A172 (cell line): Measurements from ENCODE around the gene KRTAP27-1. TPM values are rescaled to one million over a fixed set of nuclear protein-coding genes. Genes with fewer than 3 reads are reported as not detected.

Source experiments
- DNase-seq: peaks from one replicate; pipeline ENCODE4 v3.0.0-alpha.2; 2015; ENCODE audit warnings: low spot score
- total RNA-seq: library from RNA; depleted of rRNA; stranded (reverse); fragments of >200 nt; shearing (Covaris generic); gene quantifications from 2 replicates; pipeline ENCODE4 v1.2.3, GENCODE V29; 2014; rRNA removed

KRTAP27-1 gene, protein sequence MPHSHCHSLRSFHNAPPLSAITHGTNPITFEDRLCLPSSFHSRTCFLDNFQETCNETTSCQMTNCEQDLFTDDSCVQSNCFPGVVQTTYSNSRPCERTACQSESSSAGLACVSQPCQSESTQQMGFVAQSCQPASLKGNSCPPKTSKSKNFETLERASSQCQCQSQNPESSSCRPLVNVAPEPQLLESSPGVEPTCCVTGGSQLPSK
- not detected in 2 replicates for total RNA-seq

DNA sequence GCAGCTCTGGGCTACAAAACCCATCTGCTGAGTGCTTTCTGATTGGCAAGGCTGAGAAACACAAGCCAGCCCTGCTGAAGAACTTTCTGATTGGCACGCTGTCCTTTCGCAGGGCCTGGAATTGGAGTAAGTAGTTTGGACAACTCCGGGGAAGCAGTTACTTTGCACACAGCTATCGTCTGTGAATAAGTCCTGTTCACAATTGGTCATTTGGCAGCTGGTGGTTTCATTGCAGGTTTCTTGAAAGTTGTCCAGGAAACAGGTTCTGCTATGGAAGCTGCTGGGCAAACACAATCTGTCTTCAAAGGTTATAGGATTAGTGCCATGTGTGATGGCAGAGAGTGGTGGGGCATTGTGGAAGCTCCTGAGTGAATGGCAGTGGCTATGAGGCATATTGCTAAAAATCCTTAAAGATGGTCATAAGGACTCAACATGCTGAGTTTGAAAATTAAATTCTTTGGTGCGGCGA lies at the start of gene KRTAP27-1:
TSS of gene KRTAP27-1 (minus strand) at position 419 of the 469 bp plus-strand sequence. CDS start at position 393, 26 bp downstream.
- DNase-seq, result no peak

DNA sequence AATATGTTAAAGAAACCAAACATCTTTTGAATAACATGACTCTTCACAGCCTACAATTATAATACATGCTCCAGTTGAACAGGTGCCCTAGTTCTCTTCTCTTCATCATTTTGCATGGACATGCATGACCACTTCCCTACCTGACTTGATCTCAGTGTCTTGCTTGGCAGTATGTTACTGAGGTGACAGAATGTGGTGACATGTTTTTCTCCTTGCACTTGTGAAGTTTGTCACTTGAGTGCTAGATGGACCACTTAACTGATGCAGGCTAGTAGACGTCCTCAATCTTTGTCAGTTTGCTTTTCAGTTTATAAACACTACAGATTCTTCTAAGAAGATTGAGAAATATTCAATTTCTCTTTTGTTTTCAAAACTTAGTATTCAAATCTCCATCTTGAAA lies 44.7 kb upstream of the KRTAP27-1 start:
- no peak for DNase-seq

DNA sequence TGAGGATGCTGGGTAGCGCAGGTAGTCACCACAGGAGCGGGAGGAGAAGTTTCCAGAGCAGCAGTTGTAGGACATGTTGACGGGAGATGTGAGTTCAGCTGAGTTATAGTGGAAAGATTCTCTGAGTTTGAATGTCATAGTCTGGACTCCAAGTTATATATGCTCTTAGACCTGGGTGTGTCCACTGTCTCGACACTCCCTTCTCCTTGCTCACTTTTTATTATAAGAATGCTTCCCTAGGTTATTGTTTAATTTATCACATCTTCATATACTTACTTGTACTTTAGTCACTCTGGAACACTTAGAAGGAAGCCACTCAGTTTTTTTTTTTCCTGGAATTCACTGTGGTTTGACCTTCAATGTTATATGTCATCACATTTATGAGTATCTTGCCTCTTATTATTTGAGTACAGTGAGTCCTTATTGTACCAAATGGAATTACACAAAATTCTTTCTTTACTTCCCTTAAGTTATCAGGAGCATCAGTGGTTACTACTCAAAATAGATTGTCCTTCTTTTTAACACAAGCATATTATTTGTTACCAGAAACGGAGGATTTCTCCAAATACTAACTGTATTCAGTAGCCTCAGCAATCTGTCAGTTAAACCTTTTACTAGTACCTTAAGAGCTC lies 34.8 kb upstream of the KRTAP27-1 start, which contains the start of gene KRTAP13-2:
TSS of gene KRTAP13-2 (minus strand) at position 133 of the 632 bp plus-strand sequence. CDS start at position 75, 58 bp downstream.
- DNase-seq, result no peak

DNA sequence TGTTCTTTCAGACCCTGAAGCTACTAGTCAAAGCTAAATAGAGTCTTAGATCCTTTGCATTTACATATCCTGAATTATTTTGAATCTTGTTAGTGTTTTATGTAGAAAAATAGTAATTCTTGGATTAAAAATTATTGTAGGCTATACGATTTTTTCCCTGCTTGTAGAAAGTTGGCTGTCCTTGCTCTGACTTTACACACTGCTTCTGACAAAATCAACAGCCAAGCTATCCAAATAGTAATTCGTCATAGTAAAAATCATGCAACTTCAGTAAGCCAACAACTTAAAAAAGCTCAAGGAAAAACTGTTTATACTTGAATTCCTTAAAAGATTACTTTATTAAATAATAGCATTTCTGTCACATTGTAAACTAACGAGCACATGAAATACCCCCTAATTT lies 18.4 kb upstream of the KRTAP27-1 start:
- no peak for DNase-seq

DNA sequence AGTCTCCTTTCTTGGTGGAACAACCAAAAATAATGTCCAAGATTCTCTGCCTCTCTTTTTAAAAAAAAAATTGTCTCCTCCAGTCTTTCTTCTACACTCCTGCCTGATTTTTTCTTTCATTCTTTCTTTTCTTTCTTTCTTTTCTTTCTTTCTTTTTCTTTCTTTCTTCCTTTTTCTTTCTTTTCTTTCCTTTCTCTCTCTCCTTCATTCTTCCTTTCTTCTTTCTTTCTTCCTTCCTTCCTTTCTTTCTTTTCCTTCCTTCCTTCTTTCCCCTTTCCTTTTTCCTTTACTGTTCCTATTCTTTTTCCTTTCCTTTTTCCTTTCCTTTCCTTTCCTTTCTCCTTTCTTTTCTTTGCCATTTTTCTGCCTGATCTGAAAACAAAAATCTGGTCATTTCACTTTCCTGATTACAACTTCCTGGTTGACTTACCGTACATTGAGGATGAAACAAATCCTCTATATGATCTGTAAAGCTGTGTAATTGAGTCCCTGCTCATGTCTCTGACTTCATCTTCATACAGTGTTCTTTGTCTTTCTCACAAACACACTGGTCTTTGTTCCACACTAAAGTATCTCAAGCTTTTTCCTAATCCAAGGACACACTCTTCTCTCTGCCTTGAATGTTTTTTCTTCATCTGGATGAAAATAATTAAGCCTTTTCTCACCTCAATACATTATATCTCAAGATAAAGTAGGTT lies 17.0 kb upstream of the KRTAP27-1 start:
- no peak for DNase-seq

DNA sequence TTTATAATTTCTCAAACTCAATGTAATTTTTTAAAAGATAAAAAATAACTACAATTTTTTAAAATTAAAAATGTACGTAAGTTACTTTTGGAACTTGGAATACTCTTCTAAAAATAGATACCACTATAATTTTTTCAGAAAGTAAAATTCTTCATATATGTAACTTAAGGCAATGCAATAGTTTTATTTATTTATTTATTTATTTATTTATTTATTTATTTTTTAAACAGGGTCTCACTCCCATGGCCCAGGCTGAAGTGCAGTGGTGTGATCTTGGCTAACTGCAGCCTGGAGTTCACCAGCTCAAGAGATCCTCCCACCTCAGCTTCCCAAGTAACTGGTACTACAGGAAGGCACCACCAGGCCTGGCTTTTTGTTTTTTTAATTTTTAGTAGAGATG lies 14.0 kb upstream of the KRTAP27-1 start:
- DNase-seq, result no peak

DNA sequence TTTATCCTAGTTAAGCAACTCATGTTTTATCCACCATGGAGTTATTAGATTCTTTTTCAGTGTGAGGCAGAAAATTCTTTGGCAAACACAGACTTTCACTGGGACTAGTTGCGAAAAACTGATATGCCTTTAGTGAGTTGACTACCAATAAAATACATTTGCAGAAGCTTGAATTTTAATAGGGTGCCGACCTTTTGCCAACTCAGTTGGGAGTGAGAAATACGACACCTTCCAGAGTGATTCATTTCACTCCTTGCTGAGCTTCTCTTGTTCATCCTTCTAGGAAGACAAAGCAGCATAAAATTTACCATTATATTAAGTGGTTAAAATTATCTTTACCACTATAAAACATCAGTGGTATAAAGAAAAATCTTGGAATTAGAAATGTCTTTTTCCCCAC lies 12.1 kb upstream of the KRTAP27-1 start:
- DNase-seq, result no peak

DNA sequence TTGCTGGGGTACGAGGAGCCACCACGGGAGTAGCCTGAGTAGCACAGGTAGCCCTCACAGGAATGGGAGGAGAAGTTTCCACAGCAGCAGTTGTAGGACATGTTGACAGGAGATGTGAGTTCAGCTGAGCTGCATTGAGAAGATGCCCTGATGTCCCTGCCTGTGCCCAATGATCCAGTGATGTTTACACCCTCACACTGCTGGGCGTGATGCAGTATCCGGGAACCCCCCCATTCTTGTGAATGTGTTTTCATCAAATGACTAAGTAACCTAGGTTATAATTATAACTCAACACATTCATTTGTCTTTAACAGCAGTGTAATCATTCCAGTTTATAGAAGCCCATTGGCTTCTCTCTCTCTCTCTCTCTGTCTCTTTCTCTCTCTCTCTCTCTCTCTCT lies 11.0 kb upstream of the KRTAP27-1 start, which contains the start of gene KRTAP23-1:
TSS of gene KRTAP23-1 (minus strand) at position 101 of the 400 bp plus-strand sequence. CDS start at position 101, 0 bp downstream.
- no peak for DNase-seq

DNA sequence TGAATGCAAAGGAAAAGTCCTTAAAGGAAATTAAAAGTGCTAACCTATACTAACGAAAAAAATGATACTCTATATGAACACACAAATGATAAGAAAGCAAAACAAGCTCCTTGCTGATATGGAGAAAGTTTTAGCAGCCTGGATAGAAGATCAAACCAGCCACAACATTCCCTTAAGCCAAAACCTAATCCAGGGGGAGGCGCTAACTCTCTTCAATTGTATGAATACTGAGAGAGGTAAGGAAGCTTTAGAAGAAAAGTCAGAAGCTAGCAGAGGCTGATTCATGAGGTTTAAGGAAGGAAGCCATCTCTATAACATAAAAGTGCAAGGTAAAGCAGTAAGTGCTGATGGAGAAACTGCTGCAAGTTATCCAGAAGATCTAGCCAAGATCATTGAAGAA lies 7.5 kb upstream of the KRTAP27-1 start:
- no peak for DNase-seq

DNA sequence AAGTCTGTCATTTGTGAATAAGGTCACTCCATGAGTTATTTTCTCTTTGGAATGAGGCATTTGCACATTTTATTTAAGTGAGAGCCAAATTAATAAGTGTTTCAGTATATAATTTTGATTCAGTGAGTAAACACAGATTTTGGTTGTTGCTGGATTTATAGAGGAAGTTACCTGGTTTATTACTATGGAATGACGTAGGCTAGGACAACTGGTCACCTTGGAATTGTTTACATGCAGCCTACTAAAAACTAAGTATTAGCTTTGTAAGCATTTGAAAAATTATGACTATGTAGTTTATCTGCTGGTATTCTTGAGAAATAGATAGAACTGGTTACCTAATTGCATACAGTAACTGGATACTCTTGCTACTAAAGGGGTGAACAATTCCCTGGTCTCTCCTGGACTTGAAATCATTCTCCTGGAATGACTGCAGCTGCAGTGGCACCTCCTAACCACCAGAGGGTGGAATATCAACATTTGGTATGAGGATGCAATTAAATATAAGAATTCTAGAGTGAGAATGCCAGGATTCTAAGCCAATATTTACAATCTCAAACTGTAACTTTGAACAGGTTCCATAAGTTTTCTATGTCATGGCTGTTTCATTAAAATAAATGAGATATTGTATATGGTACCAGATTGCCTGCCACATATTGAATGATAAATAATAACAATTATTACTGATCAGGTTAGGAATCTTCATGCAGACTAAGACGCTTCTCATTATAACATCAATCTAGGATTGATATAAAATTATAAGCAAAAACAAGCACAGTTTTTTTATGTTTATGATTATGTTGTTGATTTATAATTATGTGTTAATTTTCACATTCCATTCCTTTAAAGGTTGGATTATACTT lies 3.5 kb upstream of the KRTAP27-1 start:
- DNase-seq, result peak; percentile 25

DNA sequence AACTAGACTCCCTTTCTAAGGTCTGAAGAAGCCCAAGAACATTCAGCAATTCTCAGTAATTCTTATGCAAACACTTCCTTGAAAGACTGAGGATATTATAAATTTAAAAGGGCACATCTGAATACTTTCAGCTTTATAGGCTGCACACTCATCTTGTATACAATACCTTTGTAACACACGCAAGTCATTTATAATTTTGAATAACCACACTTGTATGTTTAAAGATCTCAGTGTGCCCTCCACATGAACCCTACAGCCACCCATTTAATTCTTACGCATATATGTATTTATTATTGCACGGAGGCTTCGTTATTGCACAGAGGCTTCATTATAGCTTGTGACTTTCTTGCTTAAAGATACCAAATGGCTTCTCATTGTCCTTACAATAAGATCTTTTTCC lies 1.2 kb upstream of the KRTAP27-1 start:
- no peak for DNase-seq

DNA sequence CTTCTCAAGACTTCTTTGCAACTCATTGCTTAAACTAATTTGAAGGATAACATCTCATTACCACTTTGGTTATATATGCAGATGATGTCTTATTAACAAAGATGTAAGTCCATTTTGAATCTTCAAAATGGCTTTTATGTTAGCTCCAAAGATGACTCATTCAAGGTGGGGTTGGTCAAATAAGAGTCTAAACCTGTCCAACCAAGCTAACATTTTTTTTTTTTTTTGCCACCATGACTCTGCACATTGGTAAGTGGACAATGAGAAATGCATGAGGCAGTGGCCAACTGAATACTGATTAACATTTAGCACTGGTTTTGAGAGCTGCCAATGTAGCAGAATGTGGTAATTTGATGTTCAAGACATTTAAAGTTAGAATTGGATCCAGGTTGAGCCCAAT lies 278 bp upstream of the KRTAP27-1 start:
- no peak for DNase-seq

DNA sequence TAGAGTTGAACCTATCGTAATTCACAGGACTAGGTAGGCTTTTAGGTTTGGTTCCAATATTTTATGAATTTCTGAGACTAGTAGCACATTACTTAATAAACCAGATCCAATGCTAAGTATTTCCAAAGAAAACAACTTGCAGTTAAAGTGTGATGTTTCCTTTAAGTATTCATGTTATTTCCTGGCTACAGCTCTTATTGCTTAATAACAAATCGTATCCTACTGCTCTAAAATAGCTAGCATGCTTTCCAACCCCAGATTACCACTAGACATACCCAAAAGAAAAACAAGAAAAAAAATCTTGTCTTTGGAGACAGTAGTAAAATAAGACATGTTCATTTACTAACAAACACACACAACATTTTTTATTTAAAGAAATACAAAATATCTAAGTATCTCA lies 898 bp downstream of the KRTAP27-1 start:
- DNase-seq, result no peak

DNA sequence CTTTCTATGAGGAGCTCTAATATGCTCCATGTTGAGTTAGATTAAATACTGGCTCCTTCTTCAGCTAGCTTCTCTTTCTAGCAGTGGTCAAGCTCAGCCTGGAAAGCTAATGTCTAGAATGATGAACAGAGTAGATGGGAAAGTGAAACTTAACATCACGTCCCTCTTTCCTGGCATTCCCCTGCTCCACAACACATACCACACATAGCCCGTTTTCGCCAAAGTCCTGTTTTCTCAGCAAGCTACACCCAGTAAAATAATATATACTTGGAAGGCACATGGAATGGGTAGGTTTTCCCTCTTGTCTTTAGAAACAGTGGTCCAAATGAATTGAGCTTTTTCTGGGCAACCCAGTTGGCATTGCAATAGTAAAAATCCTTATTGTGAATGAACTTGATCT lies 3.8 kb downstream of the KRTAP27-1 start:
- no peak for DNase-seq

DNA sequence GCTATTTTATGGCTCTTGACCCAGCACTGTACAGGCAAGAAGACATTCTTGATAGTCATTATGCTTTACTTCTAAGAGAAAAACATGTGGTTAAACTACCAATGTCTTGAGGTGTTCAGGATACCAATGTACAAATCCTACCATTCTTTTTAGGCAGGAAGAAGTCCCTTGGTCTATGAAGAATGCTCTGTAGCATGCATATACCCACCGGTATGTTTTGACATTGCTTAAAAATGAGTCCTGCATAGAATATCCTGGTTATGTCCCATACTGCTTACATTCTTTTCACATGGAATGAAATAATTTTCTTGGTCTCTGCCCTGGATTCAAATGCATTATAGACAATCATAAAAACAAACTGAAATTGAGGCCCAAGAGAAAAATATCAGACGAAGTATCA lies 4.8 kb downstream of the KRTAP27-1 start:
- DNase-seq, result no peak

DNA sequence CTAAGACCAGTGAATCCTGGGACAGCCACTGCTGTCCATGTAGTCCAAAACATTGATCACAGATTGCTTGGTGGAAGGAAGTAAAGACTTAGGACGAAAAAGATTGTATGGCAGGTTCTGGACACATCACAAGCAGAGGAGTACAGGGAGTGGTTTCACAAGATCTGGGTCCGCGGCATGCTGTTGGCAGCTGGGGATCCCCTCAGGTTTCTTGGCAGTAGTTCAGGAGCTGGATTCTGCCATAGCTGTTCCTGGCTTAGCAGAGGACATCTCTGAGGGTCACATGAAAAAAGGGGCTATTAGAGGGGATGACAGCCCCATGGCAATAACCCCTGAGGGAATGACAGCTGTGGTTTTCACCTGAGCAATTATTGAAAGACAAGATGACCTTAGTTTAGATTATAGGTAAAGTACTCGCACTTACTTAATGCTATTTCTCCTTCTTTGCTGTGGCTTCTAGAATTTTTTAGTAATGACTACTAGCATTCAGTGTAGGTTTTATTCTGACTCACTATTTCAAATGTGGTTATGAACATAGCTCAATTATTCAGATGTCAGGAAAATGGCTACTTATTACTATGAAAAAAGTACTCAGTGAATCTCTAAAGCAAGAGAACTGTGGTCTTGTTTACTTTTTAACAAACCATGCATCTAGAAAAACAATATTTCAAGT lies 8.2 kb downstream of the KRTAP27-1 start:
- no peak for DNase-seq

DNA sequence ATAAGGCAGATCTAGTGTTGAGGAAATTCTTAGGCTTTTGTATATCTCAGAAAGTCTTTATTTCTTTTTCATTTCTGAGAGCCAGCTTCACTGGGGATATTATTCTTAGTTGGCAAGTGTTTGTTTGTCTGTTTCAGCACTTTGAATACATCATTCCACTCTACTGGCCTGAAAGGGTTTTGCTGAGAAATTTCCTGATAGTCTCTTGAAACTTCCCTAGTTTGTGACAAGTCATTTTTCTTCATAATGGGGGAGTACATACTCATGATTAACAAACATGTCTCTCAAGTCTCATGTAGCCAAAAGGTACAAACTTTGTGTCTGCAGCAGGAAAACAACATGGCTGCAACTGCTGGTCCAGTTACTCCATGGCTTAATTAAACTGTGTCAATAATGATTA lies 11.1 kb downstream of the KRTAP27-1 start:
- no peak for DNase-seq

DNA sequence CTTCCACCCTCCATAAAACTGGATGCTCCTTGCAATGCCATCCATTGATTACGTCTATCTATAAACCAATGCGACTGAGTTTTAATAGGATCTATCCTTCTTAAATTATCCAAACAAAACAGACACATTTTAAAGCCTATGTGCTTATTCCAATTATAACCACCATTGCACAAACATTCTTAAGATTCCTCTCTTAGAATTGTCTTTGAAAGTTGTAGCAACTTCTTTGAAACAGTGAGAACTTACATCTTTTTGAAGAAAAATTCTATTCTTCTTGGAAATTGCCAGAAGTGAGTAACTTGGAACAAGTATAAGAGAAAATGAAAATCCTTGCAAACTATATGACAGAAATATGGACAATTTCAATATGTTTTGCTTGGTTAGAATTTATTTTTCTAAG lies 17.3 kb downstream of the KRTAP27-1 start, which contains the start of gene KRTAP26-1:
TSS of gene KRTAP26-1 (minus strand) at position 101 of the 400 bp plus-strand sequence. CDS start 280 bp downstream, outside the sequence.
- DNase-seq, result no peak

DNA sequence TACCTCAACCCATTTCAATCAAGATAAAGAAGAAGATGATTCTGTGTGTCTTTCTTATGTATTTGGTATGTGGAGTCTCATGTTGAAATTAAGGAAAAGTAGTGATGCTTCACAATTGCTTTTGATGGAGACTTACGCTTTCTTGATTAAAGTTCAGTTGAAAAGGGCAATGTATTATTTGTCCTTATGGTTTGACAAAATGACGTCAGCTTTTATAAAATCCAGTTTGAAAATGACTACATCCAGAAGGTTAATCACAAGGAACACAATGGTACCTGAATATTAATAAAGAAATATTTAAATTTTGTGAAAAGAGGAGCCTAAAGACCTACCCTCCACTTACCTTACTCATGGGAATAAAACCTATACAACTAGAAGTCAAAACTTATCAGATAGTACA lies 21.8 kb downstream of the KRTAP27-1 start:
- DNase-seq, result no peak

DNA sequence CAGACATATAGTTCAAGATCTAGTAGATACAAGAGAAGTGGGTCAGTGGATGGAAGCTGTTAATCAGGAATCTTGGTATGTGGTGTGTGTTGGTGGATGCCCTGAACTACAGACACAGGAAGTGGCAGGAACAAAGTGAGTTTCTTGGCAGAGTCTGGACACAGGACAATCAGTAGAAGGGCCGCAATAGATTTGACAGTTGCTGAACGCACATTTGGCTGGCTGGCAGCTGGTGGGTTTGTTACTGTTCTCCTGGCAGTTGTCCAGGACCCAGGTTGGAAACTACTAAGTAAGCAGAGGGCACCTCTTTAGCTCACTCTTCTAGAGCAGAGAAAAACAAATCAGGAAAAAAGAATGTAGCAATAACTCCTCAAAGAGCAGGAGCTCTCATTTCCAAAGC lies 30.6 kb downstream of the KRTAP27-1 start:
- no peak for DNase-seq

DNA sequence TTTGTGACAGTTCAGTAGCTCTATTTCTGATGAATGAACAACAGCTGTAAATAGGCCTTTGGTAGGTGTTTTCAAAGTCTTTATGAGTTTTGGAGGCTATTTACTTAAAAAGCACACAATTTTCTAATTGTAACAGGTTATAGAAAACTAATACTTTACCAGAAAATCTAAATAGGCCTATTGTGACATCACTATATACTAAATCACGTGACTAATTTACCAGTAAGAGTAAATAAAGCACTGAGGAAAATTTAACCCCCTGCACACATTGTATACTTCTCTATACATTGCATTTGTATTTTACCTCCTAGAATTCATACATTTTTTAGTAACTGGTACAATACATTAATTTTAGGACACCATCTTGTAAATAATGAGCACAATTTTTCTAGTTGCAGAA lies 32.4 kb downstream of the KRTAP27-1 start:
- no peak for DNase-seq
